GM10266 (cell line): ENCODE measurements around the gene SGMS1.
"Not testable (repeated sequence)": the region's sequence is repeated elsewhere in the genome, so short reads cannot be mapped to it uniquely, and the experiment has no call there.

Experiments used
- DNase-seq: peaks from one replicate; pipeline ENCODE4 v3.0.0; 2012; ENCODE audit errors: extremely low spot score
- TF ChIP-seq, protein P1 (sequence below): IDR thresholded peaks from 2 replicates; pipeline ENCODE4 v1.5.1; 2012; ENCODE audit warnings: mild to moderate bottlenecking, low read depth; ENCODE audit not compliant: control insufficient read depth, insufficient read depth; ENCODE audit errors: missing control alignments

SGMS1 gene

DNA sequence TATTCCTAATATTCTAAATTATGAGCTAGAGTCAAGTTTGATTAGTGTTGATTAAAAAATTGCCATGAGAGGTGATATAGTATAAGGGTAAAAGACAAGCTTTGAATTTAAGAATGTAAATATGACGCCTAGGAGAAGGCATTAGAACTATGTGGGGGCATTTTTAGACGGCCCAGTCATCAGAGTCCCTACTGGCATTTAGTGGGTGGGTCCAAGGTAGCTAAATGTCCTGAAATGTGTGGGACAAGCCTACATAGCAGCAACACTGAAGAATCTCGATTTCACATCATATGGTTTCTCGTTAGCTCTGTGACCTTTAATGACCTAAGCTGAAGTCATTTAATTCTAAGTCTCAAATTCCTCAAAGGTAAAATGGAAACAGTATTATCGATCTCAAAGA, 133.5 kb downstream of the SGMS1 start:
- TF ChIP-seq, protein P1, sequence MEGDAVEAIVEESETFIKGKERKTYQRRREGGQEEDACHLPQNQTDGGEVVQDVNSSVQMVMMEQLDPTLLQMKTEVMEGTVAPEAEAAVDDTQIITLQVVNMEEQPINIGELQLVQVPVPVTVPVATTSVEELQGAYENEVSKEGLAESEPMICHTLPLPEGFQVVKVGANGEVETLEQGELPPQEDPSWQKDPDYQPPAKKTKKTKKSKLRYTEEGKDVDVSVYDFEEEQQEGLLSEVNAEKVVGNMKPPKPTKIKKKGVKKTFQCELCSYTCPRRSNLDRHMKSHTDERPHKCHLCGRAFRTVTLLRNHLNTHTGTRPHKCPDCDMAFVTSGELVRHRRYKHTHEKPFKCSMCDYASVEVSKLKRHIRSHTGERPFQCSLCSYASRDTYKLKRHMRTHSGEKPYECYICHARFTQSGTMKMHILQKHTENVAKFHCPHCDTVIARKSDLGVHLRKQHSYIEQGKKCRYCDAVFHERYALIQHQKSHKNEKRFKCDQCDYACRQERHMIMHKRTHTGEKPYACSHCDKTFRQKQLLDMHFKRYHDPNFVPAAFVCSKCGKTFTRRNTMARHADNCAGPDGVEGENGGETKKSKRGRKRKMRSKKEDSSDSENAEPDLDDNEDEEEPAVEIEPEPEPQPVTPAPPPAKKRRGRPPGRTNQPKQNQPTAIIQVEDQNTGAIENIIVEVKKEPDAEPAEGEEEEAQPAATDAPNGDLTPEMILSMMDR, result no peak
- DNase-seq, result no peak

DNA sequence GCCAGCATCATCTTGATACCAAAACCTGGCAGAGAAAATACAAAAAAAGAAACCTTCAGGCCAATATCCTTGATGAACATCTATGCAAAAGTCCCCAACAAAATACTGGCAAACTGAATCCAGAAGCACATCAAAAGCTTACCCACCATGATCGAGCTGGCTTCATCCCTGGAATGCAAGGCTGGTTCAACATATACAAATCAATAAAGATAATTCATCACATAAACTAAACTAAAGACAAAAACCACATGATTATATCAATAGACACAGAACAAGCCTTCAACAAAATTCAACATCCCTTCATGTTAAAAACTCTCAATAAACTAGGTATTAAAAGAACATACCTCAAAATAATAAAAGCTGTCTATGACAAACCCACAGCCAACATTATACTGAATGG, 139.2 kb downstream of the SGMS1 start:
- not testable (repeated sequence) for DNase-seq

DNA sequence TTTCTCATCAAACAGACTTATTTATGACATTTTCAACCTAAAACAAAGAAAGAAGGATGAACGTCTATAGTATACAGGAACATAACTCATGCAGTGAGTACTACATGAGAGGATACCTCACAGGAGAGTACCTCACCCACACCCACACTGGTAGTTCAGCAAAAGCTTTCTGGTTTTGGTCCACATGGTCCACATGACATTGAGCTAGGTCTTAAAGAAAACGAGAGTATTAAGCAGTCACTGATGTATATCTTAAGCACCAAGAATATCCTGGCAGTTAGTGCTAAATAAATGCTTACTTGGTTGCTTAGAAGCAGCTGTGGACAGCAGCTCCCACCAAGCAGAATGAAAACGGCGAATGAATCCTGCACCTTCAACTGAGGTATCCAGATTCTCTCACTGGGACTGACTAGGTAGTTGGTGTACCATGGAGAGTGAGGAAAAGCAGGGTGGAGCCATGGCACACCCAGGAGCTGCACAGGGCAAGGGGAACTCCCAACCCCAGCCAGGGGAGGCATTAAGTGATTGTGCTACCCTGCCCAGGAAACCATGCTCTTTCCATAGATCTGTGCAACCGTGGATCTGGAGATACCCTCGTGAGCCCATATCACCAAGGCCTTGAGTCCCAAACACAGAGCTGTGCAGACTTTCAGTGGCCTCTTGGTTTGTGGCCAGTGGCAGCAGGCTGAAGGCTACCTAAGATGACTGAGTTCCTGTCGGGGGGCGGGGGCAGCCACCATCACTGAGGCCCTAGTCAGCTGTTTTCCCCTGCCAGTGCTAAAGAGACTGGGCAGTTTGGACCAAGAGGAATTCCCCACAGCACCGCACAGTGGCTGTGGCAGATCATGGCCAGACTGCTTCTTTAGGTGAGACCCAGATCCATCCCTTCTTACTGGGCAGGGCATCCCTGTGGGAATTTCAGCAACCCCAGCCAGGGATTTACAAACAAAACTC, 143.4 kb downstream of the SGMS1 start:
- DNase-seq, result peak; percentile 16
- TF ChIP-seq, protein P1, result peak; percentile 14

DNA sequence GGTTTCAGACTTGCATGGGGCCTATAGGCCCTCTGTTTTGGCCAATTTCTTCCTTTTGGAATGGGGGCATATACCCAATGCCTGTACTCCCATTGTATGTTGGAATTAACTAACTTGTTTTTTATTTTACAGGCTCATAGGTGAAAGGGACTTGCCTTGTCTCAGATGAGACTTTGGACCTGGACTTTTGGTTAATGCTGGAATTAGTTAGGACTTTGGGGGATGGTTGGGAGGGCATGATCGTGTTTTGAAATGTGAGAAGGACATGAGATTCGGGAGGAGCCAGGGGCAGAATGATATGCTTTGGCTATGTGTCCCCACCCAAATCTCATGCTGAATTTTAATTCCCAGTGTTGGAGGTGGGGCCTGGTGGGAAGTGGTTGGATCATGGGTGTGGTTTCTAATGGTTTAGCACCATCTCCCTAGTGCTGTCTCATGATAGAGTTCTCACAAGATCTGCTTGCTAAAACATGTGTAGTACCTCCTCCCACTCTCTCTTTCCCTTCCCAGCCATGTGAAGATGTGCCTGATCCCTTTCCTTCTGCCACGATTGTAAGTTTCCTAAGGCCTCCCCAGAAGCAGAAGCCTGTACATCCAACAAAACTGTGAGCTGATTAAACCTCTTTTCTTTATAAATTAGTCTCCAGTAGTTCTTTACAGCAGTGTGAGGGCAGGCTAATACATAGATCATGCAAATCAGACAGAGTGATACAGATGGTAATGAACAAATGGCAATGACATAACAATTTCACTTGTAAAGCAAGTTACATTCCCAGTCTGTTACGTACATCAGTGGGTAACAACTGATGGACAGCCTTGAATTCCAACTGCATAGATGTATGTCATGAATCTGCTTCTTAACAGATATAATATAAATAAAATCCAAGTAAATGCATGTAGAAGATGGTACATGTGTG, 146.2 kb downstream of the SGMS1 start:
- TF ChIP-seq, protein P1, result no peak
- no peak for DNase-seq

DNA sequence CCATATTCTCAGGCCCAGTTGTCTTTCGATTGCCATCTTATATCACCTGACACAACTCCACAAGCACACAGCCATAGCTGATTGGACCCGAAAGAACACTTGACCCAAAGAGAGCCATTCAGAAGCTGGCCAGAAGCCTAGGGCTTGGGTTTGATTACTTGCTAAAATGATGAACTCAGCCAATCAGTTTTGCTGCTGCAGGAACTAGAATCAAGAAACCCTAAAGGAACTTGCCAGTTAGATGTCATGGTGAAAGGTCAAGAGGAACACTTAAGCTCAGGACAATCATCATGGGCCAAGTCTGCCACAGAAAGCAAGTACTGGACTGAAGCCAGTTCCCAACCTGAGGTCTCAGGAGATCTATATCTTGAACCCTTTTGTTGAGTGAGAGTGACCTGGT, 150.0 kb downstream of the SGMS1 start:
- no peak for DNase-seq
- TF ChIP-seq, protein P1, result no peak

DNA sequence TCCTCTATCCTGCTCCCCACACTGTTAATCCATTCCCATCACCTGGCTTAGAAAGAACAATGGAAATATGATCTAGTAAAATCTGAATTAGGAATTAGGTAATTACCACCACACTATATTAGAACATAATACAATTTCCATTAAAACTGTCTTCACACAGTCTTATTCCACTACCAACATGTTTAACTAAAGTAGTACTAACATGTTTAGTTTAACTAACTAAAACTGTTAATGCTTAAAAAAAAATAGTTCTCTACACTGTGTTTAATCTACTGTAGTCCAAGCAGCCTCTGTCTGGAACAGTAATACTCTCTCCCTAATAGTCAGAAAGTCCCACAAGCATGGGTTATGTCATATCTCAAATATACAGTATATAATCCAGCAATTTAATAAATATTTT, 150.8 kb downstream of the SGMS1 start:
- no peak for DNase-seq
- TF ChIP-seq, protein P1, result no peak

DNA sequence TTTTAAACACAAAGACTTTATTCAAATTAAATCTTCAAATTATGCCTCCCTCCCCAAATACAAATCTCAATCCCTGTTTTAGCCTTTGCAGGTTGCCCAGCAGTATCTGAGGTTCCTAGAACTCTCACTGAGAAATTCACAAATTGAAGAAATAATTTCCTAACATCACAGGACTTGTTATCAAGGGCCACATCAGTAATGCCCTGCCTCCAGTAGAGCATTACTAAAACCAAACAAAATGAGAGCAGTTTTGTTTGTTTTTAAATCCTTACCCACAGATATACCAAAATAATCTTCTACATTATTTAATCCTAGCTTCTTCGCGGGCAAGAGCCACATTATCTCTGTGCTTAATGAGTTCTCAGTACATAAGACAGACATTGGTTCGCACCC, 152.2 kb downstream of the SGMS1 start:
- TF ChIP-seq, protein P1, result no peak

More for the DNA sequence above, 152.2 kb downstream of the SGMS1 start:
- DNase-seq, result no peak
